T-cell (primary cell): ENCODE data around the gene RAB12. TPM values are rescaled to one million over a fixed set of nuclear protein-coding genes. Genes with fewer than 3 reads are reported as not detected.

ENCODE experiments used
- ATAC-seq, 4 experiments: fragments of 200-7000 bp in 3 of 4; fragments of 150-1000 bp in 1 of 4; cut with Tn5 transposase; replicated peaks in 1 of 4; 1 replicate in 3 of 4; 2 replicates in 1 of 4; pipeline ENCODE4 v1.10.0; 2021; ENCODE audit warnings: moderate library complexity in 3 of 4, mild to moderate bottlenecking in 2 of 4, moderate number of reproducible peaks in 1 of 4
- CTCF ChIA-PET, 2 donors: fragments of 300-600 bp; sonication (Branson Sonifier 250); formaldehyde crosslinking; loops; one replicate each; lab custom pipeline; 2022; ENCODE audit warnings: antibody characterized with exemption in 2 of 2; lab: Charles Lee
- POLR2A ChIA-PET, 2 donors: fragments of 300-600 bp; sonication (Branson Sonifier 250); formaldehyde crosslinking; loops; one replicate each; lab custom pipeline; 2022; ENCODE audit warnings: antibody characterized with exemption in 2 of 2; lab: Charles Lee
- DNase-seq, 35 experiments: peaks; one replicate each; pipeline versions ENCODE4 v3.0.0 to v3.0.0-alpha.2; 2013 to 2023
- H3K27ac ChIP-seq: one replicate; pipeline ENCODE4 v1.5.1; 2013; ENCODE audit warnings: low read length
- H3K27me3 ChIP-seq, 2 experiments: replicated peaks in 1 of 2; 1 replicate in 1 of 2; 2 replicates in 1 of 2; pipeline versions ENCODE4 v1.6.1 to v1.7.0; 2013; ENCODE audit warnings: low read length in 1 of 2, mixed read lengths in 1 of 2; ENCODE audit not compliant: control insufficient read depth in 2 of 2, insufficient read depth in 2 of 2; ENCODE audit errors: extremely low read depth in 1 of 2
- H3K36me3 ChIP-seq, 2 donors: 1 replicate in 1 of 2; 2 replicates in 1 of 2; pipeline versions ENCODE4 v1.6.1 to v1.7.0; 2013; ENCODE audit warnings: low read length in 1 of 2; ENCODE audit not compliant: control insufficient read depth in 2 of 2, insufficient read depth in 1 of 2; ENCODE audit errors: extremely low read depth in 1 of 2
- H3K4me1 ChIP-seq, 2 experiments: 1 replicate in 1 of 2; 2 replicates in 1 of 2; pipeline versions ENCODE4 v1.6.1 to v1.7.0; 2013; ENCODE audit warnings: low read length in 2 of 2, mixed read lengths in 1 of 2; ENCODE audit not compliant: insufficient read depth in 2 of 2, control insufficient read depth in 1 of 2; ENCODE audit errors: extremely low read depth in 1 of 2
- H3K4me3 ChIP-seq, 2 donors: 1 replicate in 1 of 2; 2 replicates in 1 of 2; pipeline versions ENCODE4 v1.5.1 to v1.7.0; 2013; ENCODE audit warnings: mild to moderate bottlenecking in 2 of 2, low read length in 1 of 2, moderate library complexity in 1 of 2; ENCODE audit not compliant: control insufficient read depth in 1 of 2; ENCODE audit errors: extremely low read depth in 1 of 2
- H3K9me3 ChIP-seq: 2 replicates; pipeline ENCODE4 v1.7.0; 2013
- H3K27ac Mint-ChIP-seq, 2 donors: one replicate each; pipeline ENCODE4 v1.8.0; 2020 to 2021; ENCODE audit warnings: mild to moderate bottlenecking in 2 of 2, mixed read lengths in 2 of 2
- H3K27me3 Mint-ChIP-seq, 2 donors: one replicate each; pipeline ENCODE4 v1.8.0; 2021 to 2022; ENCODE audit warnings: mixed read lengths in 2 of 2
- H3K36me3 Mint-ChIP-seq: one replicate; pipeline ENCODE4 v1.8.0; 2021; ENCODE audit warnings: mixed read lengths
- H3K4me1 Mint-ChIP-seq, 3 donors: one replicate each; pipeline ENCODE4 v1.8.0; 2020 to 2022; ENCODE audit warnings: mixed read lengths in 3 of 3, mild to moderate bottlenecking in 1 of 3
- H3K4me3 Mint-ChIP-seq, 3 donors: one replicate each; pipeline ENCODE4 v1.8.0; 2020 to 2022; ENCODE audit warnings: mild to moderate bottlenecking in 3 of 3, mixed read lengths in 3 of 3, moderate library complexity in 3 of 3
- H3K9me3 Mint-ChIP-seq, 3 donors: one replicate each; pipeline ENCODE4 v1.8.0; 2020 to 2022; ENCODE audit warnings: mixed read lengths in 3 of 3
- WGBS: methylation state at CpG from one replicate; pipeline ENCODE4 v1.1.5; 2013; ENCODE audit warnings: missing lambda C conversion rate; ENCODE audit not compliant: insufficient coverage; 5-methylcytosine and 5-hydroxymethylcytosine counted together
- total RNA-seq, 35 experiments: library from RNA in 6 of 35; stranded (reverse) in 6 of 35; fragments of 120-200 nt in 1 of 35; gene quantifications; one replicate each; pipeline versions ENCODE4 v1.2.1 to v1.2.4 and lab custom pipeline; 2013 to 2026

RAB12 gene
- total RNA-seq, 5 donors from 2014 or later (not counting 1 experiment from before 2014, with no cell fraction given), result 15.8 to 21.4 (median 17.5) TPM

DNA sequence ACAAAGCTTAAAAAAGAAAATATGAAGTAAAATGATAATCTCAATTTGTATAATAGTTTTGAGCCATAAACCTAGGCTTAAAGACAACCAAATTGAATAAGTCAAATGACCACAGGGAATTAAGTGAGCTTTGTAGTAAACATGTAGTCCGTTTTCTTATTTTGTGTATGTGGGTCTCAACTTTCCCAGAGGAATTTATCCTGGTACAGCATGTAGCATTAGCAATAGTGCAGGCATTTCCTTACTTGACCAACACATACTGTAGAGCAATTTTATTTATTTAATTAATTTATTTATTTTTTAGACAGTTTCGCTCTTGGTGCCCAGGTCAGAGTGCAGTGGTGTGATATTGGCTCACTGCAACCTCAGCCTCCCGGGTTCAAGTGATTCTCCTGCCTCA lies 58.6 kb downstream of the RAB12 start:
- CTCF ChIA-PET, result no interaction called here
- Histone ChIP-seq H3K27ac (no peak overlapping the region), H3K9me3 (no peaks in the 10 kb centered on the region), H3K36me3 (no peaks in the 10 kb centered on the region), H3K4me1 (no peaks in the 10 kb centered on the region), H3K4me3 (no peak overlapping the region), H3K27me3 (peaks cover 0 to 7% of the 10 kb centered on the region in 2 experiments)
- no peak for ATAC-seq
- Mint-ChIP-seq H3K9me3 (no peaks in the 10 kb centered on the region), H3K27me3 (peaks cover 5% of the 10 kb centered on the region in 2 donors), H3K27ac (no peak overlapping the region), H3K4me3 (no peak overlapping the region), H3K36me3 (no peaks in the 10 kb centered on the region), H3K4me1 (no peaks in the 10 kb centered on the region)
- POLR2A ChIA-PET, result no interaction called here
- no peak for DNase-seq
- 79% methylated on average over 2 of the region's 3 CpGs for WGBS

- ATAC-seq, result no peak
- CTCF ChIA-PET, result interaction anchor here in 1 of 2 donors (0.6 kb wide), 1 partner anchor 325 kb away, joined by 3 read pairs; no protein-coding TSS in a partner anchor
- H3K27me3 Mint-ChIP-seq, result peaks cover 0 to 5% of the 10 kb centered on the region in 2 donors
Measured at GRCh38 chr18:8668381-8668780, 59.1 kb downstream of the RAB12 start.

GRCh38 chr18:8669571-8669970 lies 60.3 kb downstream of the RAB12 start:
- POLR2A ChIA-PET, result no interaction called here
- WGBS, result 59% methylated on average over 3 of the region's 4 CpGs

More at GRCh38 chr18:8668381-8668780, 59.1 kb downstream of the RAB12 start:
- Mint-ChIP-seq H3K36me3 (no peaks in the 10 kb centered on the region), H3K4me1 (no peaks in the 10 kb centered on the region), H3K4me3 (no peak overlapping the region), H3K27ac (no peak overlapping the region), H3K9me3 (no peaks in the 10 kb centered on the region)
- H3K27me3 ChIP-seq, result peaks cover 0 to 1% of the 10 kb centered on the region in 2 experiments
- H3K36me3 ChIP-seq, result no peaks in the 10 kb centered on the region
- POLR2A ChIA-PET, result no interaction called here
- no peaks in the 10 kb centered on the region for H3K9me3 ChIP-seq
- DNase-seq, result no peak
- no peak overlapping the region for H3K27ac ChIP-seq
- H3K4me1 ChIP-seq, result no peaks in the 10 kb centered on the region
- H3K4me3 ChIP-seq, result no peak overlapping the region

GRCh38 chr18:8673256-8674209 lies 64.3 kb downstream of the RAB12 start:
- Histone ChIP-seq H3K4me3 (no peak overlapping the region), H3K27me3 (no peaks in the 10 kb centered on the region), H3K36me3 (no peaks in the 10 kb centered on the region), H3K27ac (no peak overlapping the region), H3K4me1 (no peaks in the 10 kb centered on the region), H3K9me3 (no peaks in the 10 kb centered on the region)
- no peak for DNase-seq
- ChIA-PET POLR2A (interaction anchor here in 1 of 2 donors (0.5 to 0.6 kb wide), 3 partner anchors 48 to 342 kb away, joined by 3 to 5 read pairs (median 3); no protein-coding TSS in a partner anchor), CTCF (interaction anchor here in 1 of 2 donors (0.7 kb wide), 1 partner anchor 11 kb away, joined by 3 read pairs; no protein-coding TSS in a partner anchor)
- WGBS, result 97% methylated on average over 7 of the region's 9 CpGs
- Mint-ChIP-seq H3K9me3 (peaks cover 0 to 3% (median 0%) of the 10 kb centered on the region in 3 donors), H3K4me3 (no peak overlapping the region), H3K27ac (no peak overlapping the region), H3K4me1 (no peaks in the 10 kb centered on the region), H3K36me3 (no peaks in the 10 kb centered on the region), H3K27me3 (no peaks in the 10 kb centered on the region)
- no peak for ATAC-seq

More at GRCh38 chr18:8669571-8669970, 60.3 kb downstream of the RAB12 start:
- ATAC-seq, result no peak
- no peaks in the 10 kb centered on the region for H3K9me3 ChIP-seq
- H3K36me3 ChIP-seq, result no peaks in the 10 kb centered on the region
- H3K4me1 Mint-ChIP-seq, result no peaks in the 10 kb centered on the region
- CTCF ChIA-PET, result interaction anchor here in 1 of 2 donors (0.7 kb wide), 1 partner anchor 31 kb away, joined by 10 read pairs; no protein-coding TSS in a partner anchor
- no peak overlapping the region for H3K27ac ChIP-seq
- H3K36me3 Mint-ChIP-seq, result no peaks in the 10 kb centered on the region
- no peaks in the 10 kb centered on the region for H3K27me3 ChIP-seq
- H3K4me3 Mint-ChIP-seq, result no peak overlapping the region
- H3K4me1 ChIP-seq, result no peaks in the 10 kb centered on the region
- no peak overlapping the region for H3K4me3 ChIP-seq
- no peak overlapping the region for H3K27ac Mint-ChIP-seq
- no peaks in the 10 kb centered on the region for H3K27me3 Mint-ChIP-seq
- DNase-seq, result no peak
- peaks cover 0 to 3% (median 0%) of the 10 kb centered on the region in 3 donors for H3K9me3 Mint-ChIP-seq

DNA sequence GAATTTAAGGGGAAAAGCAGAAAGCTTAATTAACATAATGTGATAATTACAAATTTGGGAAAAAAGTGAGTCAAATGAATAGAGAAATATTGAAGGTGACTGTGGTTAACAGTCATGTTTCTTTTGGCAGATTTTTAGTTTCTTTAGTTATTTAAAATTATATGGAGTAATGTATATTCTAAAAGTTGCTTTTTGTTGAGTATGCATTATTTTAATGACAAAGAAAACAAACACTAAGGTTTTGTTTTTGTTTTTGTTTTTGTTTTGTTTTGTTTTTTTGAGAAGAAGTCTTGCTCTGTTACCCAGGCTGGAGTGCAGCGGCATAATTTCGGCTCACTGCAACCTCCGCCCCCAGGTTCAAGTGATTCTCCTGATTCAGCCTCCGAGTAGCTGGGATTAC lies 65.8 kb downstream of the RAB12 start:
- H3K27ac Mint-ChIP-seq, result no peak overlapping the region
- Histone ChIP-seq H3K27me3 (no peaks in the 10 kb centered on the region), H3K9me3 (no peaks in the 10 kb centered on the region), H3K36me3 (no peaks in the 10 kb centered on the region), H3K4me1 (no peaks in the 10 kb centered on the region), H3K4me3 (no peak overlapping the region), H3K27ac (no peak overlapping the region)
- peaks cover 0 to 3% (median 0%) of the 10 kb centered on the region in 3 donors for H3K9me3 Mint-ChIP-seq
- ATAC-seq, result no peak
- H3K4me1 Mint-ChIP-seq, result no peaks in the 10 kb centered on the region
- POLR2A ChIA-PET, result no interaction called here
- H3K36me3 Mint-ChIP-seq, result no peaks in the 10 kb centered on the region
- no peak for DNase-seq
- 100% methylated on average over 3 of the region's 4 CpGs for WGBS
- CTCF ChIA-PET, result no interaction called here
- H3K27me3 Mint-ChIP-seq, result no peaks in the 10 kb centered on the region
- H3K4me3 Mint-ChIP-seq, result no peak overlapping the region

- CTCF ChIA-PET, result interaction anchor here (0.6 to 0.7 kb wide), 3 partner anchors 164 to 285 kb away, joined by 3 to 6 read pairs (median 3); no protein-coding TSS in a partner anchor
Measured at GRCh38 chr18:8681196-8681595, 72.0 kb downstream of the RAB12 start.

More at GRCh38 chr18:8681196-8681595, 72.0 kb downstream of the RAB12 start:
- ATAC-seq (no peak), DNase-seq (no peak)
- Mint-ChIP-seq H3K36me3 (no peaks in the 10 kb centered on the region), H3K27ac (no peak overlapping the region), H3K9me3 (no peaks in the 10 kb centered on the region), H3K4me1 (no peaks in the 10 kb centered on the region), H3K27me3 (peaks cover 0 to 3% of the 10 kb centered on the region in 2 donors), H3K4me3 (no peak overlapping the region)
- no peak overlapping the region for H3K4me3 ChIP-seq
- no peaks in the 10 kb centered on the region for H3K9me3 ChIP-seq
- POLR2A ChIA-PET, result no interaction called here
- peaks cover 0 to 11% of the 10 kb centered on the region in 2 experiments for H3K27me3 ChIP-seq
- WGBS, result 78% methylated on average over 3 of the region's 4 CpGs
- no peaks in the 10 kb centered on the region for H3K4me1 ChIP-seq
- no peaks in the 10 kb centered on the region for H3K36me3 ChIP-seq
- no peak overlapping the region for H3K27ac ChIP-seq
